Breast epithelium (tissue), 4 donors: ENCODE results near the gene MIER3. TPM values are rescaled to one million over a fixed set of nuclear protein-coding genes. Genes with fewer than 3 reads are reported as not detected.

Experiments
- DNase-seq, 2 donors: peaks; one replicate each; pipeline ENCODE4 v3.0.0-alpha.2; 2019; ENCODE audit warnings: low spot score in 2 of 2
- H3K27ac ChIP-seq, 2 donors: fragments of 200-600 bp; sonication (generic) in 1 of 2; one replicate each; pipeline ENCODE4 v1.5.1; 2016 to 2019; ENCODE audit warnings: mild to moderate bottlenecking in 1 of 2
- H3K27me3 ChIP-seq, 2 donors: fragments of 200-600 bp; sonication (generic) in 1 of 2; one replicate each; pipeline versions ENCODE4 v1.5.1 to v1.6.0; 2017 to 2019; ENCODE audit warnings: control low read depth in 1 of 2, mild to moderate bottlenecking in 1 of 2
- H3K36me3 ChIP-seq: fragments of 200-600 bp; one replicate; pipeline ENCODE4 v1.5.1; 2019
- H3K4me1 ChIP-seq, 2 donors: fragments of 200-600 bp; sonication (generic); one replicate each; pipeline ENCODE4 v1.5.1; 2016 to 2019; ENCODE audit warnings: control low read depth in 1 of 2
- H3K4me3 ChIP-seq, 3 donors: fragments of 200-600 bp; sonication (generic); 1 replicate in 2 of 3; 2 replicates in 1 of 3; pipeline ENCODE4 v1.5.1; 2016 to 2019; ENCODE audit warnings: mild to moderate bottlenecking in 3 of 3, moderate library complexity in 2 of 3
- H3K9me3 ChIP-seq, 2 donors: fragments of 200-600 bp; sonication (generic) in 1 of 2; one replicate each; pipeline ENCODE4 v1.5.1; 2016 to 2019; ENCODE audit warnings: control low read depth in 1 of 2
- POLR2A ChIP-seq: fragments of 450-650 bp; IDR thresholded peaks from one replicate; pipeline ENCODE4 v1.6.1; 2016; ENCODE audit warnings: antibody characterized with exemption, mild to moderate bottlenecking, moderate library complexity
- POLR2AphosphoS5 ChIP-seq, 3 donors: sonication (generic); formaldehyde crosslinking; IDR thresholded peaks; one replicate each; pipeline ENCODE4 v1.6.1; 2017; ENCODE audit warnings: antibody characterized with exemption in 3 of 3
- intact Hi-C: fragments of 100-400 bp; cut with DNase I; formaldehyde crosslinking; loops from one replicate; pipeline ENCODE4 v1.15.1; 2023; ENCODE audit warnings: low total_unique reads
- total RNA-seq, 3 donors: library from RNA; depleted of rRNA; stranded (reverse); fragments of >200 nt; gene quantifications; one replicate each; pipeline ENCODE4 v1.1.0, GENCODE V29; 2016
- TF ChIP-seq, protein P1 (sequence below), 3 donors: fragments of 450-650 bp; IDR thresholded peaks; one replicate each; pipeline ENCODE4 v1.5.1; 2016 to 2017; ENCODE audit warnings: antibody characterized with exemption in 3 of 3, mild to moderate bottlenecking in 3 of 3, moderate library complexity in 3 of 3

Gene MIER3
- total RNA-seq, 3 donors from 2014 or later = 18.1 to 43.2 (median 33.1) TPM

DNA sequence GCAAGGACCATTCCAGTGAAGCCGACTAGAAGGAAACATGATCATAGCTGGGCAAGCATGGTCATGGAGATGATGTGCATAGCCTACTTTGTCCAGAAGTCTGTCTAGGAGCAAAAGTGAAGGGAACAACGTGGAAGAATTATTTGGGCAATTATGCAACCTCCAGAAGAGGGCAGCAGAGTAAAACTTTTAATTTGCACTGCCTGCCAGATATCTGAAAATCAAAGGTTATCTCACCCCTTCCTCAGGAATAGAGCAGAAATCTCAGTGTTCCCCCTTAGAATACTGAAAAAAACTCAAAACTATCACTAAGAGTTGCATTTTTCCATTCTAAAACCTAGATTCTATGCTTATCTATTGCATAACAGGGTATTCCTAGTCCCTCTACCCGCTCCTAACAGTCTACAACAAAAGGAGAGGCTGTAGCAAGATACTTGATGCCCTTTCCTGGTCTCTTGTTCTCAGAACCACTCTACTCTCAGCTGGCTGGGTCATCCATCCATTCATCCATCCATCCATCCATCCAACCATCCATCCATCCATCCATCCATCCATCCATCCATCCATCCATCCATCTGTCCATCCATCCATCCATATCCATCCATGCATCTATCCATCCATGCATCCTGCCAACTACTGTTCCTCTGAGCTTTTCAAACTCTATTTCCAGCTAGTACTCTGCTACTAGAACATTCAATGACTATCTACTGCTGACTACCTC is 50.9 kb downstream of the MIER3 start:
- no peak for TF ChIP-seq POLR2AphosphoS5 (IDR thresholded peaks at IDR 0.05)
- TF ChIP-seq, protein P1, sequence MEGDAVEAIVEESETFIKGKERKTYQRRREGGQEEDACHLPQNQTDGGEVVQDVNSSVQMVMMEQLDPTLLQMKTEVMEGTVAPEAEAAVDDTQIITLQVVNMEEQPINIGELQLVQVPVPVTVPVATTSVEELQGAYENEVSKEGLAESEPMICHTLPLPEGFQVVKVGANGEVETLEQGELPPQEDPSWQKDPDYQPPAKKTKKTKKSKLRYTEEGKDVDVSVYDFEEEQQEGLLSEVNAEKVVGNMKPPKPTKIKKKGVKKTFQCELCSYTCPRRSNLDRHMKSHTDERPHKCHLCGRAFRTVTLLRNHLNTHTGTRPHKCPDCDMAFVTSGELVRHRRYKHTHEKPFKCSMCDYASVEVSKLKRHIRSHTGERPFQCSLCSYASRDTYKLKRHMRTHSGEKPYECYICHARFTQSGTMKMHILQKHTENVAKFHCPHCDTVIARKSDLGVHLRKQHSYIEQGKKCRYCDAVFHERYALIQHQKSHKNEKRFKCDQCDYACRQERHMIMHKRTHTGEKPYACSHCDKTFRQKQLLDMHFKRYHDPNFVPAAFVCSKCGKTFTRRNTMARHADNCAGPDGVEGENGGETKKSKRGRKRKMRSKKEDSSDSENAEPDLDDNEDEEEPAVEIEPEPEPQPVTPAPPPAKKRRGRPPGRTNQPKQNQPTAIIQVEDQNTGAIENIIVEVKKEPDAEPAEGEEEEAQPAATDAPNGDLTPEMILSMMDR (IDR thresholded peaks at IDR 0.05) = peak; percentile 54 to 67 (median 61)
- no peak for TF ChIP-seq POLR2A
- DNase-seq = no peak
- Histone ChIP-seq H3K4me1 (no peaks in the 10 kb centered on the region), H3K36me3 (no peaks in the 10 kb centered on the region), H3K27me3 (no peaks in the 10 kb centered on the region), H3K27ac (no peak overlapping the region), H3K4me3 (no peak overlapping the region), H3K9me3 (no peaks in the 10 kb centered on the region)
- intact Hi-C loops = no loop called here

DNA sequence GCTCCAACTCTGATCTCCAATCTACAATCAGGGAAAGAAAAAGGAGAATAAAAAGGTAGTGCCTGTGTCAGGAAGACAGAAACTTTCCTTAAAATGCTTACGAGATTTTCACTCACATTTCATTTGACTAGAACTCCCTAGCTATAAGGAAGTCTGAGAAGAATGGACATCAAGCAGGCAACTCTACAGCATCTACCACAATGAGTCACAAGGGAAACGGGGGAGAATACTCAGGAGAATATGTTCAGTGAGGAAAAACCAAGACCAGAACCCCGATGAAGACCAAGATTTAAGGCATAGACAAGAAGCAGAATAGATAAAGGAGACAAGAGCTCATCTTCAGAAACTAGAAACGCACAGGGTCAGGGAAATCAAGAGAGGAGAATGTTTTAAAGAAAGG is 51.5 kb downstream of the MIER3 start:
- intact Hi-C loops = no loop called here

GRCh38 chr5:56898213-56898612 is 53.7 kb downstream of the MIER3 start:
- H3K27ac ChIP-seq = no peak overlapping the region
- no peak for DNase-seq
- H3K9me3 ChIP-seq = no peaks in the 10 kb centered on the region
- no peaks in the 10 kb centered on the region for H3K4me1 ChIP-seq
- no peak overlapping the region for H3K4me3 ChIP-seq
- H3K27me3 ChIP-seq = no peaks in the 10 kb centered on the region
- no peaks in the 10 kb centered on the region for H3K36me3 ChIP-seq
- intact Hi-C loops = no loop called here
- TF ChIP-seq POLR2AphosphoS5 (IDR thresholded peaks at IDR 0.05) (no peak), POLR2A (no peak)
- TF ChIP-seq, protein P1 (IDR thresholded peaks at IDR 0.05) = no peak

More for the DNA sequence above, 51.5 kb downstream of the MIER3 start:
- H3K27me3 ChIP-seq = no peaks in the 10 kb centered on the region
- TF ChIP-seq, protein P1 (IDR thresholded peaks at IDR 0.05) = no peak
- TF ChIP-seq POLR2AphosphoS5 (IDR thresholded peaks at IDR 0.05) (no peak), POLR2A (no peak)
- no peaks in the 10 kb centered on the region for H3K36me3 ChIP-seq
- DNase-seq = no peak
- no peaks in the 10 kb centered on the region for H3K4me1 ChIP-seq
- H3K4me3 ChIP-seq = no peak overlapping the region
- H3K9me3 ChIP-seq = no peaks in the 10 kb centered on the region
- no peak overlapping the region for H3K27ac ChIP-seq

DNA sequence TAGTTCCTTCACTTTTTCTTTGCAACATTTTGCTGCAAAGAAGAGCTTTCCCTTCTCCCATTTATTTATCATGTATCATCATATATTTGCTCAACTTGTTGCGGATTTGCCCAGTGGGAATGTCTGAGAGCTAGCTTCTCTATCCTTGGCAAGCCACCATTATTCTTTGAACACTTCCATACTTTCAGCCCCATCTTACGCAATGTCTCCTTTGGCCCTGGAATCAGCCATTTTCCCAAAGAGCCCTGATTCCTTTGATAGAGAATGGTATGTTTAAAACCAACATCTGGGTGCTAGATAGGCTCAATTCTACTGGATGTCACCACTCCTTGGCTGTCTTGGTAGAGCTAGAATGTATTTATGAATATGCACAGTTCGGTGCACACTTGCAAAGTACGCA is 55.2 kb downstream of the MIER3 start:
- intact Hi-C loops = no loop called here
- no peaks in the 10 kb centered on the region for H3K27me3 ChIP-seq
- no peaks in the 10 kb centered on the region for H3K9me3 ChIP-seq

More for the DNA sequence above, 55.2 kb downstream of the MIER3 start:
- H3K27ac ChIP-seq = no peak overlapping the region
- no peaks in the 10 kb centered on the region for H3K4me1 ChIP-seq
- H3K4me3 ChIP-seq = no peak overlapping the region
- H3K36me3 ChIP-seq = no peaks in the 10 kb centered on the region
- TF ChIP-seq, protein P1 (IDR thresholded peaks at IDR 0.05) = no peak
- TF ChIP-seq POLR2AphosphoS5 (IDR thresholded peaks at IDR 0.05) = no peak
- no peak for TF ChIP-seq POLR2A
- no peak for DNase-seq
